ENCODE data around the gene LIN7A. TPM values are rescaled to one million over a fixed set of nuclear protein-coding genes. Genes with fewer than 3 reads are reported as not detected.

The LIN7A gene
- total and polyA plus RNA-seq, 2 of the 8 experiments (the other 6 are each of a cell fraction or from before 2014, with no cell fraction given), result 5.8 to 22.0 TPM

DNA sequence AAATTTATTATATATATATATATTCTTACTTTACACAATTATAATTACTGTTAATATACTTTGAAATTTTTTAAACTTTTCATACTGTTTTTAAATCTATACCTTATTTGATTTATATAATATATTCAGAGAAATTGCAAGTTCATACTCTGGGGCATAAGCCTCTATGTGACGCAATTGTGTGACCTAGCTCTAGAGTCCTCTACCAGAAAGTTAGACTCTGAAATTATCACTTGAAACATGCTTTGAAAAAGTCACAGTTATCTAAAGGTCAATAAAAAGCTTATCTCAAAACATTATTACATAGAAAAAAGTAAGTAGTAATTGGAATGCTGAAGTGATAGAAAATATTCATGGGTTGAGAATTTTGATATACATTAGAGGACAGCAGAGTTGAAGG, 93.8 kb downstream of the LIN7A start:
- no peak overlapping the region for H3K4me3 ChIP-seq (ENCODE audit: extremely low read depth in 1 of 4, insufficient read depth in 2 of 4, low read depth in 3 of 4, low read length in 4 of 4)
- no peak overlapping the region for H3K23ac ChIP-seq (ENCODE audit: insufficient read length)
- no peaks in the 10 kb centered on the region for H3K27me3 ChIP-seq (replicated peaks in 1 of 4; ENCODE audit: control insufficient read depth in 3 of 4, extremely low read depth in 1 of 4, insufficient read depth in 3 of 4, low read length in 3 of 4)
- ChIA-PET POLR2A (ENCODE audit: partially characterized antibody) (no interaction called here), CTCF (ENCODE audit: partially characterized antibody) (interaction anchor here (0.6 kb wide), 1 partner anchor 10 kb away, joined by 3 read pairs; no protein-coding TSS in a partner anchor)
- H2BK12ac ChIP-seq (ENCODE audit: low read depth, low read length), result no peak overlapping the region
- H3K14ac ChIP-seq (ENCODE audit: insufficient read length), result no peak overlapping the region
- H2BK5ac ChIP-seq (ENCODE audit: low read depth, low read length), result no peak overlapping the region
- no peak overlapping the region for H2BK20ac ChIP-seq (ENCODE audit: low read length)
- no peak overlapping the region for H3K18ac ChIP-seq (ENCODE audit: extremely low read depth, low read length)
- no peaks in the 10 kb centered on the region; a peak in 1 of 8 replicates for H3K36me3 ChIP-seq (ENCODE audit: control insufficient read depth in 2 of 4, insufficient read depth in 4 of 4, low read length in 3 of 4)
- DNase-seq (ENCODE audit: low read depth in 1 of 2, low spot score in 2 of 2), result no peak
- no peak overlapping the region for H4K5ac ChIP-seq (ENCODE audit: insufficient read length, low read depth, low read length)
- no peaks in the 10 kb centered on the region for H3K9me3 ChIP-seq (ENCODE audit: insufficient read depth in 2 of 2, low read depth in 1 of 2, low read length in 1 of 2)
- H3K79me2 ChIP-seq (ENCODE audit: control insufficient read depth in 1 of 2, insufficient read depth in 2 of 2, low read length in 2 of 2), result no peaks in the 10 kb centered on the region
- H3K23me2 ChIP-seq (ENCODE audit: low read depth, low read length), result no peaks in the 10 kb centered on the region
- no peak overlapping the region for H3K9ac ChIP-seq (replicated peaks in 1 of 4; ENCODE audit: extremely low read depth in 1 of 4, low read depth in 3 of 4, low read length in 3 of 4)
- no peak overlapping the region for H3K56ac ChIP-seq (replicated peaks; ENCODE audit: insufficient read length, low read depth, low read length)
- WGBS, 2 experiments (ENCODE audit: extremely low coverage in 1 of 2, insufficient coverage in 1 of 2, insufficient read length in 1 of 2, insufficient replicate concordance in 2 of 2, low coverage in 1 of 2, low lambda C conversion rate in 2 of 2, missing lambda C conversion rate in 1 of 2), result 100% methylated on average over 1 of the region's 1 CpG; no CpG with 5 or more reads in 1 of the 2 experiments
- no peaks in the 10 kb centered on the region for H3K79me1 ChIP-seq (ENCODE audit: low read depth, low read length)
- no peak overlapping the region for H2AK5ac ChIP-seq (ENCODE audit: low read depth, low read length)
- no peak overlapping the region for H3K4me2 ChIP-seq (ENCODE audit: insufficient read depth in 1 of 2, low read depth in 2 of 2, low read length in 2 of 2)
- H4K91ac ChIP-seq (replicated peaks; ENCODE audit: insufficient read length, low read length), result no peak overlapping the region
- no peak overlapping the region for H3K27ac ChIP-seq (ENCODE audit: low read depth, low read length)
- no peaks in the 10 kb centered on the region for H4K20me1 ChIP-seq (replicated peaks in 1 of 2; ENCODE audit: control insufficient read depth in 1 of 2, insufficient read depth in 2 of 2, low read length in 2 of 2)
- no peak overlapping the region for H2AFZ ChIP-seq (ENCODE audit: low read length)
- H2BK120ac ChIP-seq (replicated peaks; ENCODE audit: low read depth, low read length), result no peak overlapping the region
- no peak overlapping the region for H3K4ac ChIP-seq (replicated peaks; ENCODE audit: insufficient read length, low read depth, low read length)
- H3K4me1 ChIP-seq (replicated peaks in 1 of 4; ENCODE audit: control insufficient read depth in 3 of 4, insufficient read depth in 4 of 4, low read length in 3 of 4), result peaks cover 0 to 8% (median 5%) of the 10 kb centered on the region in 4 experiments; a peak in 4 of 7 replicates
- no peak overlapping the region for H2BK15ac ChIP-seq (ENCODE audit: low read length)
- no peak for FAIRE-seq
- no peak overlapping the region for H4K8ac ChIP-seq (ENCODE audit: extremely low read depth, insufficient read depth, low read length)
- TF ChIP-seq CBX5 (IDR thresholded peaks at IDR 0.05; ENCODE audit: low read depth, low read length) (no peak), TCF12 (IDR thresholded peaks at IDR 0.05; ENCODE audit: low read depth, low read length) (no peak), ZNF274 (IDR thresholded peaks at IDR 0.05; ENCODE audit: borderline replicate concordance, extremely low read depth, low read length) (no peak), POLR2A (IDR thresholded peaks at IDR 0.05; ENCODE audit: control extremely low read depth in 1 of 2, low read depth in 2 of 2, low read length in 2 of 2) (no peak), RXRA (IDR thresholded peaks at IDR 0.05; ENCODE audit: insufficient read depth, low read depth, low read length) (no peak), SIRT6 (IDR thresholded peaks at IDR 0.05; ENCODE audit: low read length) (no peak), NANOG (IDR thresholded peaks at IDR 0.05; ENCODE audit: insufficient read depth, low read depth, low read length, poor library complexity, severe bottlenecking) (no peak), EZH2 (IDR thresholded peaks at IDR 0.05; ENCODE audit: low read depth, low read length, severe bottlenecking) (no peak), KDM4A (IDR thresholded peaks at IDR 0.05; ENCODE audit: low read depth, low read length, severe bottlenecking) (no peak), GABPA (IDR thresholded peaks at IDR 0.05; ENCODE audit: borderline replicate concordance, insufficient read depth, low read length) (no peak), CHD1 (IDR thresholded peaks at IDR 0.05; ENCODE audit: low read depth, low read length) (no peak), SP1 (IDR thresholded peaks at IDR 0.05; ENCODE audit: low read depth, low read length) (no peak), TAF7 (optimal IDR thresholded peaks at IDR 0.05; ENCODE audit: borderline replicate concordance, low read depth, low read length) (no peak), NRF1 (IDR thresholded peaks at IDR 0.05; ENCODE audit: low read depth, low read length) (no peak)
- TF ChIP-seq, protein P1, sequence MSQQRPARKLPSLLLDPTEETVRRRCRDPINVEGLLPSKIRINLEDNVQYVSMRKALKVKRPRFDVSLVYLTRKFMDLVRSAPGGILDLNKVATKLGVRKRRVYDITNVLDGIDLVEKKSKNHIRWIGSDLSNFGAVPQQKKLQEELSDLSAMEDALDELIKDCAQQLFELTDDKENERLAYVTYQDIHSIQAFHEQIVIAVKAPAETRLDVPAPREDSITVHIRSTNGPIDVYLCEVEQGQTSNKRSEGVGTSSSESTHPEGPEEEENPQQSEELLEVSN (IDR thresholded peaks at IDR 0.05), result no peak
